Stimulated activated CD4-positive, alpha-beta T cell treated with anti-CD3 and anti-CD28 coated beads, Interleukin-1b, Interleukin-23, amount 100 ng/mL, for 24 hours (primary cell): ENCODE data around the gene NDEL1.

Experiments
- DNase-seq, 4 experiments: peaks; one replicate each; pipeline ENCODE4 v3.0.0-alpha.2; 2020; ENCODE audit warnings: low read depth in 4 of 4, low spot score in 1 of 4

Gene NDEL1

DNA sequence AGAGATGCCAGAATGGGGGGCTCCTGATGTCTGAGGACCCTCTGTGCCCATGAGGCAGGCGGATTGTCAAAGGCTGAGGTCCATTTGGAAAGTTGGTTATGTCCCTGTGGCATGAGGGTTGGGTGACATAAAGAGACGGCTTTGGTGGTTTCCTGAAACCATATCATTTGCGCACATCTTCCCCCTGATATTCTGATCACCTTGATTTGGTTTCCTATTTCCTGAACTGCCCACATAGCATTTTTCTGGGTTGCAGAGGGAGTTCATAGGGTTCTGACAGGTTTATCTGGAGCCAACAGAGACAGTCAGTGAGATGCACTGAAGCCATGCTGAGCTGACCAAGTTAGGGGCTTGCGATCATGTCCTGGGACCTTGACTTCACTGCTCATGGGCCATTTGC lies 22.4 kb upstream of the NDEL1 start:
- DNase-seq, result no peak

DNA sequence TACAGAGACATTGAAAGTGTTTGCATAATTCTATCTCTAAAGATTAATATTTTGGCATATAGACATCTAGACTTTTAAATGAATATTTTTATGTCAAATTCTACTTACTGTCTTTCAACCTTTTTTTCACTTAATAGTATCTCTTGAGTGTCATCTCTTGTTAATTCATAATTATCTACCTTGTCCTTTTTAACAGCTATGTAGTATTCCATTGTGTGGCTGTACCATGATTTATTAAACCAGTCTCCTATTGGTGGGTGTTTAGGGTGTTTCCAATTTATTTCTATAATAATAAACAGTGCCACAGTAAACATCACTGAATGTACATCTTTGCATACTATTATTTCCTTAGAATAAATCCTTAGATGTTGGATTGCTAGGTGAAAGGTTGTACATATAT lies 21.7 kb upstream of the NDEL1 start:
- DNase-seq, result no peak

DNA sequence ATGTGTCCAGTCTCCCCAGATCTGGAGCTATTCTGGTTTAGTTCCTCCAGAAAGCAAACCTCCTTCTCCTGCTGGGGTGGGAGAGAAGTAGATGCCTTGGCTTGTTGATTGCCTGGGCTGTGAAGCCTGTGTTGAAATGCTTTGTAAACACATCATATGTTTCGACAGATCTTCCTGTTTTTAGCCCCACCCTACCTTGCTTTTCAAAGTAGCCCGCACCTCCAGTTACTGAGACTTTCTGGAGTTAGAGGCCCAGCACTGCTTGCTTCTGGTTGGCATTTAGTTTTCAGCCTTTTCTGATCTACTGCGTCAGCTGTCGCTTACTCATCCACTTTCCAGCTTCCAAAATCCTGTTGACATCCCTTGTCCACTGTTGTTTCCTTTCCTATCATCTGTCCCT lies 17.9 kb upstream of the NDEL1 start:
- DNase-seq, result no peak

DNA sequence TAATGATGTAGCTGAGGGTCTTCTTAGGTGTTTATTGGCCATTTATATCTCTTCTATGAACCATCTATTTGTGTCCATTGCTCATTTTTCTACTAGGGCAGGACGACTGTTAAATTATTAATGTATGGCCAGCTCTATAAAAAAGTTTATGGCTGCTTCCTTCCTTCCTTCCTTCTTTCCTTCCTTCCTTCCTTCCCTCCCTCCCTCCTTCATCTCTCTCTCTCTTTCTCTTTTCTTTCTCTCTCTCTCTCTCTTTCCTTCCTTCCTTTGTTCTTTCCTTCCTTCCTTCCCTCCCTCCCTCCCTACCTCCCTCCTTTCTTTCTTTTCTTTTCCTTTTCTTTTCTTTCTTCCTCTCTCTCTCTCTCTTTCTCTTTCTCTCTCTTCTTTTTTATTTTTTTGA lies 17.2 kb upstream of the NDEL1 start:
- DNase-seq, result no peak

DNA sequence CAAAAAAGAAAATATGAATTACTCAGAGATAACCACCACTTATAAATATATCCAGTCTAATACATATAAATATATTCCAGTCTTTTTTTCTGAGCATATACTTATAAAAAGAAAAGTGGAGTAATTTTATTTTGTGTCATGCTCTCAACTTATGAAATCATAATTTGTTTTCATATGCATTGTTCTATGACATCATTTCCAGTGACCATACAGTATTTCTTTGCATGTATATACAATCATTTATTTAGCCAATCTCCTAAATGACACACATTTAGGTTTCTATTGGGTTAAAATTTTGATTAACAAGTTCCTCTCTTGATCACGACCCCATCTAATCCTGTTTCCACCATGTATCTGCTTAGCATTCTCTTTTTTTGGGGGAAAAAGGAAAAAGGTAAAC lies 16.4 kb upstream of the NDEL1 start:
- no peak for DNase-seq

DNA sequence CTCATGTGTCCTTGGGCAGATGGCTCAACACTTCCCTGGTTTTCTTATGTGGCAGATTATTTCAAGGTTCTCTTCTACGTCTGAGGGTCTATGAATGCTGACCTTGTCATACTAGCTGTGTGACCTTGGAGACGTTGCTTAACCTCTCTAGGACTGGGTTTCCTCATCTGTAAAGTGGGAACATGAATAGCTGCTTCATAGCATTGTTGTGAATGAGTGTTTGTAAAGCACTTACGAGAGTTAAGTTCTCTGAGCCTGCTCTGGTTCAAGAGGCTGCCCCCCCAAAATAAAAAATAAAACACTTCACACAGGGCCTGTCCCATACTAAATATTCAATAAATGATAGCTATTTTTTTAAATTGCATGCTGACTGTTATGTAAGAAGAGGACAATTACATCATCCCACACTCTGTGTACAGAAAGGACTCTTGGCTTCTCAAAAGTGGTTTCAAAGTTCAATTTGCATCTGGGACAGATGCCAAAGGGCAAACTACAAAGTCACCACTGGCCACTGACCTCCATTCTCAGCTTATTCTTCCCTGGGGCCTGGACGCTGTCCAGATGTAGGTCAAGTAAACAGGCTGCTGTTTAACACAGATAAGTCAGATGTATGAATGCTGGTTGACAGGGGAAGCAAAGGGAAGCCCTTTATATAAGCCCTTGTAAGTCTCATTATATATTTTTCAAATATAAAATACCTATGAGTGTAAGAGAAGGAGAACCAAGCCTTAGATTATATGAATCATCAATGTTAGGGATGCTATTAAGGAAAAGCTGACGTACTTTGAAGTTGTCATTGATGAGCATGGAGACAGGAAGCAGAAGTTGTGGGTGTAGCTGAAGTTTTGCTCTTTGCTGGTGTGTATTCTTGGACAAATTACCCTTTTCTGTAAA lies 15.4 kb upstream of the NDEL1 start:
- no peak for DNase-seq

DNA sequence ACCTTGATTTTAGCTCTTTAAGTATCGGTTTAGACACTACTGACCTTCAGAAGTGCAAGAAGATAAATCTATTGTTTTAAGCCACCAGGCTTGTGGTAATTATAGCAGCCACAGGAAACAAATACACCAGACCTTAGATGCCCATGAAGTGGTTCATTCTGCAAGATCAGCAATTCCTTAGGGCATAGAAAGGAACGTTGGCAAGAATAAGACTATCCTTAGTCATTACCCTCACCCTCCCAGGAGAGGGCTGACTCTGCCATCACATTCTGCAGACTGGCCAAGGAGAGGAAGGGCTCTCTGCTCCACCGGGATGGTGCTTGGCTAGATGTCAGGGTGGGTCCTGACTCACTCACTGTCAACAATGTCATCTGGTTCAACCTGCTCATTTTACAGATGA lies 14.1 kb upstream of the NDEL1 start:
- DNase-seq, result no peak

DNA sequence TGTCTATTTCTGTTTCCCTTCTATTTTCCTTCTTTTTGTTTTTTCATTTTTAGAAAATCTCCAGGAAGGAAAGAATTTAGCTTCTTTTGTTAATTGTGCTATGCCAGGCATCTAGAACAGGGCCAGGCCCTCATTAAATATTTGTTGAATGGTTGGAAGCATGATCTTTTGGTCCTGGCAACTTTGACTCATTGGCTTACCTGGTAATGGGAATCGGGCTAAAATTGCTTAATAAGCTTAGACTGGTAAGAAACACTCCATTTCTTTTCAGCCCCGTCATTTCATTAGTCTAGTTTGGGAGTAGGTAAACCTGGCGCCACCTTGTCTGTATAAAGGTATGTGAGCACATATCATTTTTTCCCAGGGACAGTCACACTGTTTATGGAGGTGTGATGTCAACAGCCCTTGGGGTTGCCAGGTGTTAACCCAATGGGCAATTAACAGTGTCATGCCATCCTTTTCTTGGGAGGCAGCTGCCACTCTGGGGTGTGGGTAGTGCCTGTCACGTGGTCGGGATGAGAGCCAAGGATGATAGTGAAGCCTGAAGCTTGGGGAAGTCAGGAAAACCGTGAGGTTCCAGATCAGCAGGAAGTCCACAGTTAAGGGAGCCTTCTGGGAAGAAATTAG lies 9.5 kb upstream of the NDEL1 start:
- no peak for DNase-seq

DNA sequence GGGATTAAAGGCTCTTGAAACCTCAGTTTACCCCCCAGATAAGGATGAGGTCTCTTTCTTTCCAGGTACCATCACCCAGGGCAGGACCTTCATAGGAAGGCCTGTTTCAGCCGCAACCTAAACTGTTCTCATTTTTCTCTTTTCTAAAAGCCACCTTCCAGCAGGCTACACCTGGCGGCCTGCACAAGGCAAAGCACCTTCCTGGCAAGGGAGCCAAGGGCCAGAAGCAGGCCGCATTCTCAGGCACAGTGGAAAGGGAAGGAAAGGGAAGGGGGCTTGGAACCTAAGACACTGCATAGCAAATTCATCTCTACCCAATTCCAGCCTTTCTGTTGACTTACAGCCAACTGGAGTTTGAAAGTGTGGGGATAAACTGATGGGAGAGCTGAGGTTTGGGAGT lies 8.9 kb upstream of the NDEL1 start:
- DNase-seq, result no peak

DNA sequence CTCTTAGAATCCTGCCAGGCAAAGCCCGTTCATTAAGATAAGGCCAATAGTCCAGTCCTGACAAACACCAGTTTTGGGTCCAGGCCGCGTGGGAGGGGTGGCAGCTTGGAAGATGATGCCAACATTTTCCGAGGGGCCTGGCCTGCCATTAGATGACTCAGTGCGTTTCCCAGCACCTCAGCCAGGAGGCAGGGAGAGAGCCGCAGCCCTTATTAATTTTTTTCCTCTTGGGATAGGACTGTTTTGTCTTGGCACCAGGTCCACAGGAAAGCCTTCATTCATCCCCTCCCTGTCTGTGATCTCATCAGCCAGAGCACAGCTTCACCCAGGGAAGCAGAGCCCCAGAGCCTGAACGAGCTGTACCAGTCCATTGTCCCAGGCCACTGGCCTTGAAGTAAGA lies 4.7 kb upstream of the NDEL1 start:
- DNase-seq, result no peak

DNA sequence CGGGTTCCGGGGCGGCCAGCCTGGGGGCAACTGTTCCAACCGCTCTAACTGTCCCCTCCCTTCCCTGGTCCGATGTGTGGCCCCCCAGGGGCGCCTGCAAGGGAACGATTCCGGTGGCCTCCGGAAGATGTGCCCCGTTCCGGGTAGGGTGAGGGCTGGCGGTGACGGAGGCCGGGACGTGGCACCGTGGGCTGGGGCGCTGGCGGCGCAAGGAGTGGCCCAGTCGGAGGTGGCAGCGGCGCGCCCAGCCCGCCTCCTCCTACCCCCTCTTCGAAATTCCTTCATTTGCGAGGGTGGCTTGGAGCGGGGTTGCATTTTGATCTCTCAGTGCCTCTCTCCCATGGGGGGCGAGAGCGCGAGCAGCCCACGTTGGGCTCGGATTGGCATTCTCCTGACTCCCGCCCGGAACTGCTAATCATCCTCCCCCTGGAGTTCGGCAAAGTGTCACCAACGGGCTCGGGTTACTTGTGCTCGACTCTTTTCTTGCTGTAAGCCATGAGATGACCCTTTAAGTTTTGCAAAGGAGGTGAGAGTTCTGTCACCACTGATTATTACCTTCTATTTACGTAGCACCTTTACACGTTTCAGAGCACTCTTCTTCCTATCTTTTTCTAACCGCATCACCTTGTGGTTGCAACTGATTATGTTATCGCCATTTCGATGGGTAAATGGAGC lies 622 bp downstream of the NDEL1 start:
- peak in 3 of 4 experiments; percentile 30 to 49 (median 43) for DNase-seq

DNA sequence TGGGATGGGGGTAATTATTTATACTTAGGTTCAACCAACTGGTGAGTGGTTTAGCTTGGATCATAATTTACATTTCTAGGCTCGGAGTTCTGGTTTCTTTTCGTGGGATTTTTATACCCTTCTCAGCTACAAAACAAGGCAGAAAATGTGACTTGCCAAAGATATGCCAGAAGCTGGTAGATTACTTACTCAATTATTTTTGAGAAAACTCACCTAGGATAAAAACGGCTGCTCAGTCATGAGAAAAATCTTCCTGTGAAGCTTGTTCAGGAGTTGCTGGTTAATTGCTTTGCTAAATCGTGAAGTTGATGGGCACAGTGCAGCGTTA lies 1.1 kb downstream of the NDEL1 start:
- no peak for DNase-seq

DNA sequence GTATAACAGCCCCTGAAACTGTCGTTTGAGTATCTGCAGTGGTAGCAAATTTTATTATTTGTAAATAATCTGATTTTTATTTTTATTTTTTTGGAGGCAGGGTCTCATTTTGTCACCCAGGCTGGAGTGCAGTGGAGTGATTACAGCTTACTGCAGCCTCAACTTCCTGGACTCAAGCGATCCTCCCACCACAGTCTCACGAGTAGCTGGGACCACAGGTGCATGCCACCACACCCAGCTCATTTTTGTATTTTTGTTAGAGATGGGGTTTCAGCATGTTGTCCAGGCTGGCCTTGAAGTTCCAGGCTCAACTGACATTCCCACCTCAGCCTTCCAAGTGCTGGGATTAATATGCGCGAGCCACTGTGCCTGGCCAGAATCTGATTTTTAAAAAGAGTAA lies 2.8 kb downstream of the NDEL1 start:
- no peak for DNase-seq

DNA sequence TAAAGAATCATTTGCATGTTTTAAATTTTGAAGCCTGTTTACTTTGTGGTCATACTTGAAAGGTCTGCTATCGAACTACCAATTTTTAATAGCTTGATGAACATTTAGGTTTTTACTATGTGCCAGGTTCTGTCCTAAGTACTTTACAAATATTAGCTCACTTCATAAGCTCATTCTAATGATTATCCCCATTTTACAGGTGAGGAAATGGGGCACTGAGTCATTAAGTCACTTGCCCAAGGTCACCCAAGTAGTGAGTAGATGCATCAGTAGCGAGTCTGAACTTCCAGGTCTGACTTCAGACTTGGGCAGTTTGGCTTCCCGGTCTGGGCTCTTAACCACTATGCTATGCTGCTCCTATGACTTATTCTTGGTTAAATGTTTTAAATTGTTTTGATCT lies 4.0 kb downstream of the NDEL1 start:
- DNase-seq, result no peak

DNA sequence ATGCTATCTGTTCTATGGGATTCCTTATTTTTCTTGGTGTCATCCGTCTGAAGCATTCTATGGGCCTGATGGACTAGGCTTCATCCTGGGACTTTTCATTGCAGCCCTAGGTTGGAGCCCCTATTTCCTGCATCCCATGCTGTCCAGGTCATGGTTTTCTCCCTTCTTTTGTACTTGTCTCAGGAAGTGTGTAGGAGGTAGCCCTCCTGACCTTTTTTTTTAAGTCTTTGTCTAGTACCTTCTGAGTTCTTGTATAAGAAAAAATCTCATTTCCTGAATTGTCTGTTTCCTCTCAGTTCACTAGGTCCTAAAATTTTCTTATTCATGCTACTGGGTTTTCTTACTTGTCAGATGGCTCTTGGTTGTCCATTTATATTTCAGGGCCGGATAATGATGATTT lies 6.0 kb downstream of the NDEL1 start:
- no peak for DNase-seq

DNA sequence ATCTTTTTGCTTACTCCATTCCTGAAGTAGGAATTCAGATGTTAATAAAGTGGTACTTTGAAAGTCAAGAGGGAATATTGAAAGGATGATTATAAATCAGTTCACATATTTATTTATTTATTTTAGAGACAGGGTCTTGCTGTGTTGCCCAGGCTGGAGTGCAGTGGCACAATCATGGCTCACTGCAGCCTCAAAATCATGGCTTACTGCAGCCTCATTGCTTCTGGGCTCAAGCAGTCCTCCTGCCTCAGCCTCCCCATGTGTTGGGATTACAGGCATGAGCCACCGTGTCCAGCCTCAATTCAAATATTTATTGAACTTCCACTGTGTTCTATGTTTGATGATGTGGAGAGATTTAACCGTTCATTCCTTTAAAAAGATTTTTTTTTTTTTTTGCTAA lies 6.6 kb downstream of the NDEL1 start:
- no peak for DNase-seq

DNA sequence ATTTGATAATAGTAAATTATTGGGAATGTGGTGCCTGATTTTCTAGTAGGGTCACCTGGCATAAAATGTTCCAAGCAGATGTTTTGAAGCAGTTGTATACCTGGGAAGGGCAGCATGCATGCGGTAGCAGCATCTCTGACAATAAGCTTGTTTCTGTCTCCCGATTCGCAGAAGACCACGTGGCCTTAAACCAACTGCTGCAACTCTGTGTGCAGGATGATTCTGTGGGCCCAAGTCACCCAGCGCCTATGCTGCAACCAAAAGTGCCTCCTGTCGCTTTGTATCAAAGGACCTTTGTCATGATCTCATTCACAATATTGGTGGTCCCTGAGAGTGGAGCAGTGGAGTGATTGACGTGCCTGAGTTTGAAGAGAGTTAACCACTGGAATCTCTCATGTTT lies 8.1 kb downstream of the NDEL1 start:
- no peak for DNase-seq

DNA sequence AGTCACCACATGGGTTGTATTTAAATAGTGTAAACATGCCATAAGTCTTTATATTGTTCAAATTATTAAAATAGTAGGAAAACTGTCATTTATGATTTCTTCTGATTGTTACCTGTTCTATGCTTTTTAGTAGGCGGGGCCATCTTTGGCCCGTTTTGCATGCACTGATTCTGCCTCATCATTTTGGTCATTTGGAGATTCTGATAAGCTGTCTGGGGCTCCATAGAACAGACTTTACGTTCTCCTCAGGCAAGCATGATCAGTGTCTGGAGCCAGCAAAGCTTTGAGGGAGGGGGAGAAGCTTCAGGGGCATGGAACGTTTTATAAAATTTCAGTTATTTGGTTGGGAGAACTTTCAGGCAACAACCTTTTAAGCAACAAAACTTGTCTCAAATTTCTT lies 8.8 kb downstream of the NDEL1 start:
- DNase-seq, result no peak

DNA sequence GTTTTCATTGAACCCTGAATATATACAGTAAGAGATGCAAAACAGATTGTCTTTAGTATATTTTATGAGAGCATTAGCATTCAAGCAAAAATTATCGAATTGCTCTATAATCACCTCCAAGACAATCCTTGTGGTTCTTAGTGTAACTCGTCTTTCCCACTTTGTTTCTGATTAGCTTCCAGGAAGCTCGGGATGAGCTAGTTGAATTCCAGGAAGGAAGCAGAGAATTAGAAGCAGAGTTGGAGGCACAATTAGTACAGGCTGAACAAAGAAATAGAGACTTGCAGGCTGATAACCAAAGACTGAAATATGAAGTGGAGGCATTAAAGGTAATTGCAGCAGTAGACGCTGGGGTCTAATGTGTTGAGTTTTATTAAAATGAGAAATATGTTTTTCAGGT lies 9.9 kb downstream of the NDEL1 start:
- DNase-seq, result no peak

DNA sequence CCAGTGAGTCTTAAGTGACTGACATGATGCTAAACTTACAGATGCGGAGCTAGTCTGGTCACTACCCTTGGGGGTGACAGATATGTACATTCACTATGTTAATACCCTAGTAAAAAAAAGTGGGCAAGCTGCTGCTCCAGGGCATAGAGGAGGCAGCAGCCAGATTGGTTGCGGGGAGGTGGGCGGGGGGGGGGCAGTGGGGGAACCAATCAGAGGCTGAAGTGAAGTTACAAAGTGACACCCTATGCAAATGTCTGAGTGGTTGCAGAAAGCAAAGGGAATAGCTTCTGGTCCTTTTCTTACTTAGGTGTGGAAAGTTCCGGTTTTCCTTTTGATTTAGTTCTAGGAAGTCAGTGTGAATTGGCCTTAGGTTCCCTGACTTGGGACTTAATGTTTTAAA lies 12.1 kb downstream of the NDEL1 start:
- DNase-seq, result no peak

DNA sequence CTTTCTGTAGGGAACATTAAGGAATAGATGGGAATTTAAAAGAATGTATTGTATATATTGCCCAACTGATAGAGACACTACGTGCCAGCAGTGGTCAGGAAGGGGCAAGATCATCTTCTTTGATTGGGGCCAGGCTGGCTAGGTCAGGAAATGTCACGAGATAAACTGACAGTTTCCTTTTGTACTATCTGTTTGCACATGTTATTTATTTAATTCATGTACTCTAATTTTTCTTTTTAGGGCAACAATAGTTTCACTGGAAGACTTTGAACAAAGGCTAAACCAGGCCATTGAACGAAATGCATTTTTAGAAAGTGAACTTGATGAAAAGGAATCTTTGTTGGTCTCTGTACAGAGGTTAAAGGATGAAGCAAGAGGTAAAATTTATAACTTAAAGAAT lies 12.6 kb downstream of the NDEL1 start:
- DNase-seq, result no peak

DNA sequence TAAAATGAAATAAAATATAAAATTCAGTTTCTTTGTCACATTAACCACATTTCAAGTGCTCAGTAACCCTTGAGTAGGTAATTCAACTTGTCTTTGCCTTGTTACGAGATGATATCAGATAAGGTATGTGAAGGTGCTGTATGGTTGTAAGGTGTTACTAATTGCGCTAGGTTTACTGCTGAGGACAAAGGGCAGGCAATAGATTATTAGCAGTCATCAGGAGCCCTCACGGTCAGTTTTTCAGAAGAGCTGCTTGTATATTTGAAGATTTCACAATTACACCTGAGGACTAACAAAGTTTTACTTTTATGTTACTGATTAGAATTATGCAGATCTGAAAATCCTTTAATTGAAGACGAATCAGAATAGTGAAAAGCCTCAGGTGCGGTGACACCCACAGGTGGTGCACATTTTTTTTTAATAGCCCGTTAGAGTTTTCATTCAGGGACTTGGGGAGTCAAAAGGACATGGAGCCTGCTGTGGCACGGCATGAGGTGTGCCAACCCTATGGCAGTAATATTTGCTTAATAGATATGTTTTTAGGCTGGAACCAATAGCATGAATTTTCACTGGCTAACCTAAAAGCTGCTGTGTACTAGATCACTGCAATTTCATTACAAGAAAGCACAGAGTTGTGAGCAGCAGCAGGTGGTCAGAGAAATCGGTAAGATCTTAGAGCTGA lies 16.4 kb downstream of the NDEL1 start:
- no peak for DNase-seq
